ENCODE data around the gene XCR1. TPM values are rescaled to one million over a fixed set of nuclear protein-coding genes. Genes with fewer than 3 reads are reported as not detected.
A peak's percentile ranks its signal among the peaks of the same experiment; 100 is the strongest.

The XCR1 gene
- total and polyA plus RNA-seq, 9 of the 15 experiments (the other 6 are each of a cell fraction or from before 2014, with no cell fraction given): not detected

DNA sequence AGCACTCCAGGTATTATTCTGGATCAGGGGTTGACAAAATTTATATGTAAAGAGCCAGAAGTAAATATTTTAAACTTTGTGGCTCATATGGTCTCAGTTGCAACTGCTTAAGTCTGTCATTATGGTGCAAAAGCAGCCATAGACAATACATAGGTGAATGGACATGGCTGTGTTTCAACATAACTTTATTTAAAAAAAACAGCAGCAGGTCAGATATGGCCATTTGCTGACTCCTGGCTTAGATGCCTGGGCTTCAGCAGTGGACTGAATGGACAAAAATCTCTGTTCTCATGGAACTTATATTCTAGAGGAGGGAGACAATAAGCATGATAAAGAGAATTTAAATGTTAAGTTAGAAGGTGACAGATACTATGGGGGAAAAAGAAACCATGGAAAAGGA lies 20.0 kb downstream of the XCR1 start:
- CTCF ChIA-PET (ENCODE audit: low intra/inter-chr PET ratio): no interaction called here
- no peaks in the 10 kb centered on the region for H3K9me1 ChIP-seq (ENCODE audit: control insufficient read depth, insufficient read depth, low read length)
- H3K4me1 ChIP-seq (replicated peaks in 1 of 2; ENCODE audit: control insufficient read depth in 2 of 2, insufficient read depth in 2 of 2, low read length in 2 of 2): peaks cover 0 to 5% of the 10 kb centered on the region in 2 experiments; a peak in 2 of 5 replicates
- in situ Hi-C loops (cut with MboI) (no loop called here), intact Hi-C loops (cut with micrococcal nuclease) (loop anchor here (5.0 kb wide), 1 partner anchor 70 kb away; no protein-coding TSS in a partner anchor)
- DNase-seq (ENCODE audit: extremely low read depth in 1 of 4, low spot score in 3 of 4) (no peak), FAIRE-seq (no peak), ATAC-seq (no peak)
- no peaks in the 10 kb centered on the region for H3K79me2 ChIP-seq (ENCODE audit: control insufficient read depth, insufficient read depth, low read length)
- no peak overlapping the region for H3K4me3 ChIP-seq
- H2AFZ ChIP-seq (ENCODE audit: low read depth, low read length): no peak overlapping the region
- peaks cover 10 to 33% of the 10 kb centered on the region in 2 experiments for H3K27me3 ChIP-seq (ENCODE audit: control insufficient read depth in 2 of 2, insufficient read depth in 2 of 2, low read length in 2 of 2)
- H4K20me1 ChIP-seq (replicated peaks; ENCODE audit: control insufficient read depth, insufficient read depth, low read length): no peaks in the 10 kb centered on the region
- no peak overlapping the region for H3K4me2 ChIP-seq (ENCODE audit: insufficient read depth, low read length)
- TF ChIP-seq ZNF384 (IDR thresholded peaks at IDR 0.05; ENCODE audit: low read depth, low read length): 0 out of 2 replicates have a peak, but pooled peaks have one; percentile 57
- no peak for TF ChIP-seq ZNF696 (CRISPR knock-in tag; conservative IDR thresholded peaks at IDR 0.05)
- TF ChIP-seq, protein P1, sequence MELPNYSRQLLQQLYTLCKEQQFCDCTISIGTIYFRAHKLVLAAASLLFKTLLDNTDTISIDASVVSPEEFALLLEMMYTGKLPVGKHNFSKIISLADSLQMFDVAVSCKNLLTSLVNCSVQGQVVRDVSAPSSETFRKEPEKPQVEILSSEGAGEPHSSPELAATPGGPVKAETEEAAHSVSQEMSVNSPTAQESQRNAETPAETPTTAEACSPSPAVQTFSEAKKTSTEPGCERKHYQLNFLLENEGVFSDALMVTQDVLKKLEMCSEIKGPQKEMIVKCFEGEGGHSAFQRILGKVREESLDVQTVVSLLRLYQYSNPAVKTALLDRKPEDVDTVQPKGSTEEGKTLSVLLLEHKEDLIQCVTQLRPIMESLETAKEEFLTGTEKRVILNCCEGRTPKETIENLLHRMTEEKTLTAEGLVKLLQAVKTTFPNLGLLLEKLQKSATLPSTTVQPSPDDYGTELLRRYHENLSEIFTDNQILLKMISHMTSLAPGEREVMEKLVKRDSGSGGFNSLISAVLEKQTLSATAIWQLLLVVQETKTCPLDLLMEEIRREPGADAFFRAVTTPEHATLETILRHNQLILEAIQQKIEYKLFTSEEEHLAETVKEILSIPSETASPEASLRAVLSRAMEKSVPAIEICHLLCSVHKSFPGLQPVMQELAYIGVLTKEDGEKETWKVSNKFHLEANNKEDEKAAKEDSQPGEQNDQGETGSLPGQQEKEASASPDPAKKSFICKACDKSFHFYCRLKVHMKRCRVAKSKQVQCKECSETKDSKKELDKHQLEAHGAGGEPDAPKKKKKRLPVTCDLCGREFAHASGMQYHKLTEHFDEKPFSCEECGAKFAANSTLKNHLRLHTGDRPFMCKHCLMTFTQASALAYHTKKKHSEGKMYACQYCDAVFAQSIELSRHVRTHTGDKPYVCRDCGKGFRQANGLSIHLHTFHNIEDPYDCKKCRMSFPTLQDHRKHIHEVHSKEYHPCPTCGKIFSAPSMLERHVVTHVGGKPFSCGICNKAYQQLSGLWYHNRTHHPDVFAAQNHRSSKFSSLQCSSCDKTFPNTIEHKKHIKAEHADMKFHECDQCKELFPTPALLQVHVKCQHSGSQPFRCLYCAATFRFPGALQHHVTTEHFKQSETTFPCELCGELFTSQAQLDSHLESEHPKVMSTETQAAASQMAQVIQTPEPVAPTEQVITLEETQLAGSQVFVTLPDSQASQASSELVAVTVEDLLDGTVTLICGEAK (IDR thresholded peaks at IDR 0.05): peak; percentile 97
- TF ChIP-seq, protein P1 (CRISPR knock-in tag; IDR thresholded peaks at IDR 0.05): peak; percentile 89
- no peak for TF ChIP-seq ZNF766 (CRISPR knock-in tag; conservative IDR thresholded peaks at IDR 0.05)
- TF ChIP-seq ZNF197 (CRISPR knock-in tag; IDR thresholded peaks at IDR 0.05; ENCODE audit: low read depth): no peak
- TF ChIP-seq ZNF764 (CRISPR knock-in tag; IDR thresholded peaks at IDR 0.05; ENCODE audit: low read depth): no peak
- TF ChIP-seq, protein P2, sequence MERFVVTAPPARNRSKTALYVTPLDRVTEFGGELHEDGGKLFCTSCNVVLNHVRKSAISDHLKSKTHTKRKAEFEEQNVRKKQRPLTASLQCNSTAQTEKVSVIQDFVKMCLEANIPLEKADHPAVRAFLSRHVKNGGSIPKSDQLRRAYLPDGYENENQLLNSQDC (CRISPR knock-in tag; IDR thresholded peaks at IDR 0.05): no peak
- TF ChIP-seq PRPF4 (IDR thresholded peaks at IDR 0.05; ENCODE audit: insufficient read depth, low read depth, low read length, poor library complexity, severe bottlenecking): no peak
- H3K9ac ChIP-seq (ENCODE audit: insufficient read depth in 1 of 2, low read depth in 2 of 2, low read length in 2 of 2): no peak overlapping the region
- H3K36me3 ChIP-seq (ENCODE audit: control insufficient read depth, insufficient read depth, low read length): no peaks in the 10 kb centered on the region
- POLR2A ChIA-PET: no interaction called here
- H3K9me3 ChIP-seq (replicated peaks; ENCODE audit: control insufficient read depth, insufficient read depth, low read depth, low read length): no peaks in the 10 kb centered on the region
- no TSS peak for BruUV-seq (replicated peaks)
- H3K27ac ChIP-seq (ENCODE audit: extremely low read depth, low read depth, low read length): no peak overlapping the region

Measured in K562 (cell line).